ENCODE data around the gene ATP8B1.
"Not testable (repeated sequence)": the region's sequence is repeated elsewhere in the genome, so short reads cannot be mapped to it uniquely, and the experiment has no call there.

The ATP8B1 gene

GRCh38 chr18:57664568-57665165 is 138.4 kb downstream of the ATP8B1 start:
- no peak overlapping the region for H3K27ac Mint-ChIP-seq
- DNase-seq (ENCODE audit: low spot score in 2 of 2) (no peak), ATAC-seq (no peak)
- no peak overlapping the region for H3K4me3 Mint-ChIP-seq
- no peaks in the 10 kb centered on the region for H3K9me3 Mint-ChIP-seq
- H3K36me3 Mint-ChIP-seq = no peaks in the 10 kb centered on the region
- H3K4me1 Mint-ChIP-seq = peaks cover 19% of the 10 kb centered on the region

GRCh38 chr18:57660961-57661360 is 142.2 kb downstream of the ATP8B1 start:
- H3K27ac Mint-ChIP-seq = no peak overlapping the region
- no peaks in the 10 kb centered on the region for H3K9me3 Mint-ChIP-seq
- H3K36me3 Mint-ChIP-seq = no peaks in the 10 kb centered on the region
- ATAC-seq = no peak
- no peak for DNase-seq (ENCODE audit: low spot score in 2 of 2)
- peaks cover 19% of the 10 kb centered on the region for H3K4me1 Mint-ChIP-seq
- H3K4me3 Mint-ChIP-seq = no peak overlapping the region

DNA sequence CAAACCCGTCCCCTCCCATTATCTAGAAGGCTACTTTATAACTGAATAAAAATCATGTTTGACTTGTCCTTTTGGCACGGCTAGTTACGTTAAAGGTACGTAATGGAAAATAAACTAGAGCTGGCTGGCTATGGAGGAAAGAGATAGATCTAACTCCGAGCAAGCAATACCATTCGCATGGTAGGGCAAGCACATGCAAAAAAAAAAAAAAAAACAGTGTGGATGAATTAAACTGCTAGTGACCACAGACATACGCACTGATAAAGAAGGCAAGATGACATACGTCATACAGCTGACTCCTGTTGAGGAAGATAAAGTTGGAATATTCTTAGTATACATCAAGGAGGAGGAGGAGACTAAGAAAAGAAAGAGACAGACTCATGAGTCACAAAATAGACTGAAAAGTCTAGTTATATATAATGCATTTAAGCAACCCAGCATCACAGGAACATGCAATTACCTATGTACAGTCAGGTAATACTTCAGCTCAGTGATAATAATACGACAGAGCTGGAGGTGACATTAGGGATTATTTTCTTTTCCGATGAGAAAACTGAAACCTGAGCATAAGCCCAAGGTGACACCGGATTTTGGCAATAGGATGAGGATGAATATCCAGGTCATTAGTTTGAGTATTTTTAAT is 143.5 kb downstream of the ATP8B1 start:
- DNase-seq (ENCODE audit: low spot score in 2 of 2) = no peak
- H3K4me1 Mint-ChIP-seq = peaks cover 17% of the 10 kb centered on the region
- H3K9me3 Mint-ChIP-seq = peaks cover 10% of the 10 kb centered on the region
- no peaks in the 10 kb centered on the region for H3K36me3 Mint-ChIP-seq
- H3K27ac Mint-ChIP-seq = no peak overlapping the region
- H3K4me3 Mint-ChIP-seq = no peak overlapping the region
- no peak for ATAC-seq

DNA sequence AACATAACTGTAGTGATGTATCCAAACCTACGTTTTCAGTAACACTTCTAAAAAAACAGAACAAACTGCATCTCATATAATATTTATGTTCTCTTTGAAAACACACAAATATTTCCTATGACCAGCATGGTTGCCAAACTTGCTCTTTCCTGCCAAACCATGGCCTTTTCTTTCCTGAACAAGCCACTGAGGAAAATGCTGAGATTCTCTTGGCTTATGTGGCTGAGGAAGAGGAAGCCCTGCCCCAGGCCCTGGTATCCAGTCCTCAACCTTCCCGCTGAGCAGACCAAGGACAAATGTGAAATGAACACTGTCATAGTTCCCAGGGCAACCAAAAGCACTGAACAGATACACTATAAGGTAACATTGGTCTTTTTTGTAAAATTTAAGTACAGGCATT is 145.6 kb downstream of the ATP8B1 start:
- no peak for ATAC-seq
- Mint-ChIP-seq H3K27ac (no peak overlapping the region), H3K4me1 (peaks cover 17% of the 10 kb centered on the region), H3K4me3 (no peak overlapping the region), H3K36me3 (no peaks in the 10 kb centered on the region), H3K9me3 (peaks cover 10% of the 10 kb centered on the region)
- DNase-seq (ENCODE audit: low spot score in 2 of 2) = no peak

GRCh38 chr18:57655740-57656139 is 147.4 kb downstream of the ATP8B1 start:
- H3K4me3 Mint-ChIP-seq = no peak overlapping the region
- H3K4me1 Mint-ChIP-seq = peaks cover 11% of the 10 kb centered on the region
- ATAC-seq = no peak
- H3K36me3 Mint-ChIP-seq = no peaks in the 10 kb centered on the region
- peaks cover 10% of the 10 kb centered on the region for H3K9me3 Mint-ChIP-seq
- DNase-seq (ENCODE audit: low spot score in 2 of 2) = no peak
- H3K27ac Mint-ChIP-seq = no peak overlapping the region

DNA sequence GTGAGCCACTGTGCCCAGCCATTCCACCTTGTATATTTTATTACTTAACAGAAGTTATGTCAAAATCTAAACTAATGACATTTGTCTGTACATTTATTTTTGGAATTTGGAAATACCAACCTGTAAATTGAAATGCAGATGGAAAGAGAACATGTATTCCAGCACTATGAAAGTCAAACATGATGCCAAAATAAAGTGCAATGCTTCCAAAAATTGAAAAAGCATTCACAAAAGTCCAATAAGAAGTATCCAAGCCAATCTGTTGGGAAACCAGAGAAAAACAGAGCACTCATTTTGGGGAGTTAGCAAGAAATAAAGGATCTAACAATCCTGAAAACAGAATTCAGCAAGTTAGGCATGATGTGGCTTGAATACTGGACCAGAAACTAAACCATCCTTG is 151.2 kb downstream of the ATP8B1 start:
- Mint-ChIP-seq H3K4me1 (peaks cover 18% of the 10 kb centered on the region), H3K36me3 (no peaks in the 10 kb centered on the region), H3K9me3 (peaks cover 10% of the 10 kb centered on the region), H3K27ac (no peak overlapping the region), H3K4me3 (no peak overlapping the region)
- no peak for DNase-seq (ENCODE audit: low spot score in 2 of 2)
- ATAC-seq = no peak

DNA sequence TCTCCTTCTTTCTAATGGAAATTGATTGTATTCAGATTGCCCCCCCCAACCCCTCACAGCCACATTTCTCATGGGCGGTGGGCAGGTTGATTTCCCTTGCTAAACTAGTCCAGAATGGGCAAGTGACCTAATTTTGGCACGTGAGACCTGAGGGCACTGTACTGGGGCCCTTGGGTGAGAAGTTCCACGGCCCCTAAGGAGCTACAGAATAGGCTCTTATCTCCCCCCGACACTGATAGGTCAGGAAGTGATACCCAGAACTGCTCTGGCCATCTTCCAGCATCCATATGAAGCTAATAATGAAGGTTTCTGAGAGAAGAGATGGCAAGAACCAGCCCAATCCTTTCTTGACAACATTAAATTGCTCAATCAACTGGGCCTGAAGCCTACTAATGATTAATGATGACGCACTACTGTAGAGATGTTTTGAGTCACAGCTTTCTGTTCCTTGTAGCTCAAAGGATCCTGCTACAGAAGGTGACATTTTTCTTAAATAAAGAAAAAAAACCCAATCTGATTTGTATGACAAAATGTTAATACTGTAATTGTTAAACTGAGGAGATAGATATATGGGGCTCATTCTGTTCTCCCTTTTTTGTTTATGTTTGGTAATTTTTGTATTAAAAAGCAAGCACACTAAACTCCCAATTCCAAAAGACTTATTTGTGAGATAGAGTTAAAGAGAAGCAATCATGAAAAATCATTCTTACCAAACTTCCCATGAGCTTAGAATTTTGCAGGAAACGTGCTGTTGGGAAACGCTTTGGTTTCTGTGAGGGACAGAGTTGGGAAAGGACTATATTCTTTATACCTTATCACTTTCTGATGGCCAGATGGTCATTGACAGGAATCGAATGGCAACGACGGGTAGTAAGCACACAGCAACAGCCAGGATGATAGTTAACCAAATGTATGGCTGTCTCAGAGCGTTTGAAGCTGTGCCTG is 153.3 kb downstream of the ATP8B1 start:
- ATAC-seq (peak; percentile 70), DNase-seq (ENCODE audit: low spot score in 2 of 2) (no peak)
- H3K27ac Mint-ChIP-seq = peak overlapping the region; percentile 43
- peaks cover 26% of the 10 kb centered on the region for H3K4me1 Mint-ChIP-seq
- H3K4me3 Mint-ChIP-seq = no peak overlapping the region
- no peaks in the 10 kb centered on the region for H3K9me3 Mint-ChIP-seq
- peaks cover 13% of the 10 kb centered on the region for H3K36me3 Mint-ChIP-seq

DNA sequence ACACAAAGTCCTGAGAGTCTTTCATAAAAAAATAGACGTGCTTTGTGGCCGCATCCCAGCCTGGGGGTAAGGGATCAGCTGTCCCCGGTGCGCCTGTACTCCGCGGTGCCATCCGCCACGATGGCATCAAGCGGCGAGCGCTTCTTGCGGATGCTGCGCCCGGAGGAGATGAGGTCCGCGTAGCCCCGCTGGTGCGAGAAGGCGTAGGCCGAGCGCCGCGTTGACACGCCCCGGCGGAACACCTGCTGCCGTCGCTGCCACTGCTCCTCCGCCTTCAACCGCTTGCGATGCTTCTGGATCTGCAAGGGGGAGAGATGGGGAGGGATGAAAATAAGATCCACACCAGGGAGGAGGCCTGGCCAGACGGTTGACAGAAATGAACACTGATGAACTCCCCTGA is 154.7 kb downstream of the ATP8B1 start:
- Mint-ChIP-seq H3K4me3 (no peak overlapping the region), H3K9me3 (no peaks in the 10 kb centered on the region), H3K36me3 (peaks cover 14% of the 10 kb centered on the region), H3K4me1 (peaks cover 29% of the 10 kb centered on the region), H3K27ac (no peak overlapping the region)
- DNase-seq (ENCODE audit: low spot score in 2 of 2) (no peak), ATAC-seq (no peak)

GRCh38 chr18:57644540-57644939 is 158.6 kb downstream of the ATP8B1 start:
- ATAC-seq = no peak
- no peak overlapping the region for H3K4me3 Mint-ChIP-seq
- H3K4me1 Mint-ChIP-seq = peaks cover 38% of the 10 kb centered on the region
- no peaks in the 10 kb centered on the region for H3K9me3 Mint-ChIP-seq
- H3K27ac Mint-ChIP-seq = peak overlapping the region; percentile 5
- peaks cover 35% of the 10 kb centered on the region for H3K36me3 Mint-ChIP-seq
- DNase-seq (ENCODE audit: low spot score in 2 of 2) = no peak

DNA sequence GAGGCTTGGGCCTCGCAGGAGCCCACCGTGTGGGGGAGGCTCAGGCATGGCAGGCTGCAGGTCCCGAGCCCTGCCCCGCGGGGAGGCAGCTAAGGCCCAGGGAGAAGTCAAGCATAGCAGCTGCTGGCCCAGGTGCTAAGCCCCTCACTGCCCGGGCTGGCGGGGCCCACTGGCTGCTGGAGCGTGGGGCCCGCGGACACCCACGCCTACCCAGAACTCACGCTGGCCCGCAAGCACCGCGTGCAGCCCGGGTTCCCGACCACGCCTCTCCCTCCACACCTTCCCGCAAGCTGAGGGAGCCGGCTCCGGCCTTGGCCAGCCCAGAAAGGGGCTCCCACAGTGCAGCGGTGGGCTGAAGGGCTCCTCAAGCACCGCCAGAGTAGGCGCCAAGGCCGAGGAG is 159.4 kb downstream of the ATP8B1 start:
- H3K9me3 Mint-ChIP-seq; H3K4me3 Mint-ChIP-seq; ATAC-seq; DNase-seq (ENCODE audit: low spot score in 2 of 2); H3K27ac Mint-ChIP-seq: not testable (repeated sequence)
- H3K4me1 Mint-ChIP-seq = peaks cover 32% of the 10 kb centered on the region
- peaks cover 35% of the 10 kb centered on the region for H3K36me3 Mint-ChIP-seq

- not testable (repeated sequence) for DNase-seq (ENCODE audit: low spot score in 2 of 2)
These were observed 160.7 kb downstream of the ATP8B1 start for GRCh38 chr18:57642462-57642861.

DNA sequence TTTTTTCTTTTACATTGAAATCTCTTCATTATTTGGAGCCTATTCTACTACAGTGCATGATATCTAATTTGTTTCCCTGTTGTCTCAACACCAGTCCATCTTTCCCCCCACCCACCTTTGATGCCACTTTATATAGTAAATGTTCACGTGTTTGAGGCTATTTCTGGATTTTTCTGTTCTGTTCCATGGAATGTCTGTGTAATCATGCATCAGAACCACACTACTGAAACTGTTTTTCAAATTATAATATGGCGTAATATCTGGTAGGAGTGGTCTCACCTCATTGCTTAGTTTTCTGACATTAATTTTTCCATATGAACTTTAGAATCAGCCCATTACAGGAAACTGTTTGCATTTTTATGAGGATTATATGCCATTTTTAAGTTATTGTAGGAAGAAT is 162.4 kb downstream of the ATP8B1 start:
- Mint-ChIP-seq H3K4me1 (peaks cover 25% of the 10 kb centered on the region), H3K9me3 (no peaks in the 10 kb centered on the region), H3K36me3 (peaks cover 33% of the 10 kb centered on the region), H3K27ac (peak overlapping the region; percentile 40), H3K4me3 (no peak overlapping the region)
- DNase-seq (ENCODE audit: low spot score in 2 of 2) (no peak), ATAC-seq (no peak)

More at GRCh38 chr18:57642462-57642861, 160.7 kb downstream of the ATP8B1 start:
- H3K27ac Mint-ChIP-seq, H3K9me3 Mint-ChIP-seq, ATAC-seq, H3K4me3 Mint-ChIP-seq: not testable (repeated sequence)
- H3K4me1 Mint-ChIP-seq = peaks cover 32% of the 10 kb centered on the region
- H3K36me3 Mint-ChIP-seq = peaks cover 40% of the 10 kb centered on the region

DNA sequence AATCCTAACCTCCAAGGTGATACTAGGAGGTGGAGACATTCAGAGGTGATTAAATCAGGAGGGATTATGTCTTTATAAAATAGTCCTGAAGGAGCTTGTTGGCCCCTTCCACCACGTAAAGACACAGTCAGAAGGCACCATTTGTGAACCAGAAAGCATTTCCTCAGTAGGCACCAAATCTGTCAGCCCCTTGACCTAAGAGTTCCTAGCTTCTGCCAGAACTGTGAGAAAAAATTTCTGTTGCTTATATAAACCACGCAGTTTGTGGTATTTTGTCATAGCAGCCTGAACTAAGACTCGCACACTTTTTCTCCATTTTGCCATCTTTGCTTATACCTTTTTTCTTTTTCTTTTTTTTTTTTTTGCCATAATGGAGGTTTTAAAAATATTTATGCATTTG is 162.9 kb downstream of the ATP8B1 start:
- Mint-ChIP-seq H3K4me3 (no peak overlapping the region), H3K36me3 (peaks cover 31% of the 10 kb centered on the region), H3K9me3 (no peaks in the 10 kb centered on the region), H3K27ac (peak overlapping the region; percentile 40), H3K4me1 (peaks cover 23% of the 10 kb centered on the region)
- no peak for DNase-seq (ENCODE audit: low spot score in 2 of 2)
- no peak for ATAC-seq

- DNase-seq (ENCODE audit: low spot score in 2 of 2) = no peak
- H3K27ac Mint-ChIP-seq = no peak overlapping the region
- H3K36me3 Mint-ChIP-seq = peaks cover 10% of the 10 kb centered on the region
- no peak overlapping the region for H3K4me3 Mint-ChIP-seq
- H3K9me3 Mint-ChIP-seq = no peaks in the 10 kb centered on the region
- no peak for ATAC-seq
- H3K4me1 Mint-ChIP-seq = peaks cover 15% of the 10 kb centered on the region
These were observed 167.9 kb downstream of the ATP8B1 start for GRCh38 chr18:57635003-57635822.

GRCh38 chr18:57631697-57632096 is 171.4 kb downstream of the ATP8B1 start:
- ATAC-seq = no peak

More at GRCh38 chr18:57631697-57632096, 171.4 kb downstream of the ATP8B1 start:
- Mint-ChIP-seq H3K4me1 (peaks cover 18% of the 10 kb centered on the region), H3K36me3 (peaks cover 8% of the 10 kb centered on the region), H3K9me3 (no peaks in the 10 kb centered on the region), H3K4me3 (peak overlapping the region; percentile 94), H3K27ac (peak overlapping the region; percentile 99)
- no peak for DNase-seq (ENCODE audit: low spot score in 2 of 2)

Data from stimulated activated effector memory CD8-positive, alpha-beta T cell treated with anti-CD3 and anti-CD28 coated beads, Interleukin-12 subunit alpha, Interleukin-12 subunit beta, amount 100 ng/mL, for 72 hours (primary cell).